ENCODE results near the gene ZMYND12.
"Not testable (repeated sequence)": the region's sequence is repeated elsewhere in the genome, so short reads cannot be mapped to it uniquely, and the experiment has no call there.

The ZMYND12 gene
- 0.06 to 3.1 (median 0.28) reads per million in 9 experiments for total RNA-seq

- peaks cover 21 to 26% of the 10 kb centered on the region in 2 donors for H3K4me1 Mint-ChIP-seq (ENCODE audit: low read depth in 2 of 2)
Observed at GRCh38 chr1:42456010-42456753, at the start of gene ZMYND12, which contains the start of gene PPCS. Gene ZMYND12, minus strand, starts transcription at chr1:42456022. Its CDS starts 25 bp downstream, at chr1:42455997. Gene PPCS, plus strand, starts transcription at chr1:42456543. Its CDS starts 23 bp downstream, at chr1:42456566.

GRCh38 chr1:42504535-42505128, 48.8 kb upstream of the ZMYND12 start:
- no peak overlapping the region for H3K4me3 Mint-ChIP-seq
- peaks cover 11% of the 10 kb centered on the region for H3K36me3 Mint-ChIP-seq (ENCODE audit: insufficient read depth)
- no peaks in the 10 kb centered on the region for H3K27me3 Mint-ChIP-seq
- DNase-seq = no peak
- no peak overlapping the region for H3K27ac Mint-ChIP-seq
- no peaks in the 10 kb centered on the region for H3K4me1 Mint-ChIP-seq (ENCODE audit: low read depth in 2 of 2)
- H3K9me3 Mint-ChIP-seq = no peaks in the 10 kb centered on the region
- ATAC-seq (replicated peaks) = no peak

More at GRCh38 chr1:42456010-42456753, at the start of gene ZMYND12, which contains the start of gene PPCS:
- H3K9me3 Mint-ChIP-seq = no peaks in the 10 kb centered on the region
- no peaks in the 10 kb centered on the region for H3K27me3 Mint-ChIP-seq
- ATAC-seq (replicated peaks) = peak; percentile 88
- H3K36me3 Mint-ChIP-seq (ENCODE audit: insufficient read depth) = peaks cover 42% of the 10 kb centered on the region
- peak within 1 kb of the TSS; percentile 84 to 87 for H3K4me3 Mint-ChIP-seq
- peak within 1 kb of the TSS; percentile 97 for H3K27ac Mint-ChIP-seq
- DNase-seq = peak; percentile 87 to 92 (median 91)

- H3K9me3 Mint-ChIP-seq; DNase-seq; ATAC-seq (replicated peaks); H3K4me3 Mint-ChIP-seq; H3K27ac Mint-ChIP-seq; H3K27me3 Mint-ChIP-seq; H3K36me3 Mint-ChIP-seq (ENCODE audit: insufficient read depth); H3K4me1 Mint-ChIP-seq (ENCODE audit: low read depth in 2 of 2): not testable (repeated sequence)
Observed at GRCh38 chr1:42502031-42502430, 46.2 kb upstream of the ZMYND12 start.

GRCh38 chr1:42490237-42490636, 34.4 kb upstream of the ZMYND12 start:
- Mint-ChIP-seq H3K27me3 (no peaks in the 10 kb centered on the region), H3K4me3 (no peak overlapping the region), H3K36me3 (ENCODE audit: insufficient read depth) (no peaks in the 10 kb centered on the region), H3K27ac (no peak overlapping the region), H3K9me3 (no peaks in the 10 kb centered on the region), H3K4me1 (ENCODE audit: low read depth in 2 of 2) (no peaks in the 10 kb centered on the region)
- ATAC-seq (replicated peaks) (no peak), DNase-seq (no peak)

GRCh38 chr1:42484382-42484781, 28.6 kb upstream of the ZMYND12 start:
- Mint-ChIP-seq H3K27me3 (no peaks in the 10 kb centered on the region), H3K27ac (no peak overlapping the region), H3K4me1 (ENCODE audit: low read depth in 2 of 2) (no peaks in the 10 kb centered on the region), H3K9me3 (no peaks in the 10 kb centered on the region), H3K4me3 (no peak overlapping the region), H3K36me3 (ENCODE audit: insufficient read depth) (peaks cover 3% of the 10 kb centered on the region)
- DNase-seq (no peak), ATAC-seq (replicated peaks) (no peak)

GRCh38 chr1:42482635-42483153, 26.9 kb upstream of the ZMYND12 start:
- Mint-ChIP-seq H3K36me3 (ENCODE audit: insufficient read depth) (peaks cover 3% of the 10 kb centered on the region), H3K4me3 (no peak overlapping the region), H3K27me3 (no peaks in the 10 kb centered on the region), H3K9me3 (no peaks in the 10 kb centered on the region), H3K27ac (no peak overlapping the region), H3K4me1 (ENCODE audit: low read depth in 2 of 2) (no peaks in the 10 kb centered on the region)
- ATAC-seq (replicated peaks) (no peak), DNase-seq (no peak)

GRCh38 chr1:42480921-42481320, 25.1 kb upstream of the ZMYND12 start:
- Mint-ChIP-seq H3K9me3 (no peaks in the 10 kb centered on the region), H3K4me3 (no peak overlapping the region), H3K4me1 (ENCODE audit: low read depth in 2 of 2) (no peaks in the 10 kb centered on the region), H3K36me3 (ENCODE audit: insufficient read depth) (peaks cover 3% of the 10 kb centered on the region), H3K27ac (no peak overlapping the region), H3K27me3 (no peaks in the 10 kb centered on the region)
- ATAC-seq (replicated peaks) (no peak), DNase-seq (no peak)

GRCh38 chr1:42479621-42480020, 23.8 kb upstream of the ZMYND12 start:
- Mint-ChIP-seq H3K27me3 (no peaks in the 10 kb centered on the region), H3K27ac (no peak overlapping the region), H3K4me1 (ENCODE audit: low read depth in 2 of 2) (no peaks in the 10 kb centered on the region), H3K36me3 (ENCODE audit: insufficient read depth) (peaks cover 3% of the 10 kb centered on the region), H3K9me3 (no peaks in the 10 kb centered on the region), H3K4me3 (no peak overlapping the region)
- no peak for ATAC-seq (replicated peaks)
- DNase-seq = no peak

GRCh38 chr1:42477775-42478174, 22.0 kb upstream of the ZMYND12 start:
- ATAC-seq (replicated peaks) = no peak
- no peak overlapping the region for H3K4me3 Mint-ChIP-seq

GRCh38 chr1:42477354-42477753, 21.5 kb upstream of the ZMYND12 start:
- H3K4me3 Mint-ChIP-seq; H3K4me1 Mint-ChIP-seq (ENCODE audit: low read depth in 2 of 2); H3K27ac Mint-ChIP-seq; DNase-seq; H3K27me3 Mint-ChIP-seq; H3K9me3 Mint-ChIP-seq; H3K36me3 Mint-ChIP-seq (ENCODE audit: insufficient read depth); ATAC-seq (replicated peaks): not testable (repeated sequence)

More at GRCh38 chr1:42477775-42478174, 22.0 kb upstream of the ZMYND12 start:
- Mint-ChIP-seq H3K27me3 (no peaks in the 10 kb centered on the region), H3K4me1 (ENCODE audit: low read depth in 2 of 2) (no peaks in the 10 kb centered on the region), H3K9me3 (no peaks in the 10 kb centered on the region), H3K36me3 (ENCODE audit: insufficient read depth) (no peaks in the 10 kb centered on the region), H3K27ac (no peak overlapping the region)
- no peak for DNase-seq

- no peaks in the 10 kb centered on the region for H3K36me3 Mint-ChIP-seq (ENCODE audit: insufficient read depth)
- no peaks in the 10 kb centered on the region for H3K27me3 Mint-ChIP-seq
- no peak for ATAC-seq (replicated peaks)
- H3K27ac Mint-ChIP-seq = no peak overlapping the region
- DNase-seq = no peak
- H3K9me3 Mint-ChIP-seq = no peaks in the 10 kb centered on the region
- no peaks in the 10 kb centered on the region for H3K4me1 Mint-ChIP-seq (ENCODE audit: low read depth in 2 of 2)
- no peak overlapping the region for H3K4me3 Mint-ChIP-seq
Observed at GRCh38 chr1:42476605-42477004, 20.8 kb upstream of the ZMYND12 start.

GRCh38 chr1:42469727-42470126, 13.9 kb upstream of the ZMYND12 start:
- no peak overlapping the region for H3K27ac Mint-ChIP-seq
- no peak for ATAC-seq (replicated peaks)
- H3K27me3 Mint-ChIP-seq = peaks cover 0 to 5% of the 10 kb centered on the region in 2 donors
- H3K4me1 Mint-ChIP-seq (ENCODE audit: low read depth in 2 of 2) = no peaks in the 10 kb centered on the region
- no peaks in the 10 kb centered on the region for H3K36me3 Mint-ChIP-seq (ENCODE audit: insufficient read depth)
- H3K9me3 Mint-ChIP-seq = no peaks in the 10 kb centered on the region
- H3K4me3 Mint-ChIP-seq = no peak overlapping the region
- DNase-seq = no peak

- H3K27me3 Mint-ChIP-seq = peaks cover 0 to 5% of the 10 kb centered on the region in 2 donors
- peaks cover 13 to 19% of the 10 kb centered on the region in 2 donors for H3K4me1 Mint-ChIP-seq (ENCODE audit: low read depth in 2 of 2)
- DNase-seq = no peak
- no peaks in the 10 kb centered on the region for H3K9me3 Mint-ChIP-seq
- ATAC-seq (replicated peaks) = no peak
- H3K4me3 Mint-ChIP-seq = no peak overlapping the region
- no peak overlapping the region for H3K27ac Mint-ChIP-seq
- H3K36me3 Mint-ChIP-seq (ENCODE audit: insufficient read depth) = peaks cover 27% of the 10 kb centered on the region
Observed at GRCh38 chr1:42466030-42466429, 10.2 kb upstream of the ZMYND12 start.

GRCh38 chr1:42463921-42464320, 8.1 kb upstream of the ZMYND12 start:
- H3K36me3 Mint-ChIP-seq (ENCODE audit: insufficient read depth) = peaks cover 39% of the 10 kb centered on the region
- peaks cover 0 to 5% of the 10 kb centered on the region in 2 donors for H3K27me3 Mint-ChIP-seq
- DNase-seq (no peak), ATAC-seq (replicated peaks) (no peak)
- H3K27ac Mint-ChIP-seq = peak overlapping the region; percentile 96 to 97
- H3K4me3 Mint-ChIP-seq = peak overlapping the region; percentile 83 to 85
- no peaks in the 10 kb centered on the region for H3K9me3 Mint-ChIP-seq
- H3K4me1 Mint-ChIP-seq (ENCODE audit: low read depth in 2 of 2) = peaks cover 16 to 28% of the 10 kb centered on the region in 2 donors

All from effector memory CD8-positive, alpha-beta T cell (primary cell).